Loucy (cell line): Measurements from ENCODE around the gene VSIG2.
A peak's percentile ranks its signal among the peaks of the same experiment; 100 is the strongest.

Experiments used
- H2AFZ ChIP-seq: fragments of 200-600 bp; sonication (generic); 2 replicates; pipeline ENCODE4 v1.6.0; 2016; ENCODE audit warnings: antibody characterized with exemption, mild to moderate bottlenecking, low read length, moderate library complexity
- H3F3A ChIP-seq: fragments of 200-600 bp; 2 replicates; pipeline ENCODE4 v1.6.0; 2016; ENCODE audit warnings: antibody characterized with exemption, low read depth, mild to moderate bottlenecking
- H3K27me3 ChIP-seq: fragments of 200-600 bp; sonication (generic); 2 replicates; pipeline ENCODE4 v1.6.1; 2014; ENCODE audit warnings: low read length, mild to moderate bottlenecking; ENCODE audit not compliant: insufficient read depth, poor library complexity, severe bottlenecking
- H3K36me3 ChIP-seq: fragments of 200-600 bp; sonication (generic); 2 replicates; pipeline ENCODE4 v1.6.1; 2016; ENCODE audit warnings: low read length; ENCODE audit not compliant: insufficient read depth
- H3K4me1 ChIP-seq: fragments of 200-600 bp; sonication (generic); 2 replicates; pipeline ENCODE4 v1.5.1; 2014; ENCODE audit warnings: low read length, mild to moderate bottlenecking; ENCODE audit not compliant: insufficient read depth, poor library complexity, severe bottlenecking
- H3K4me2 ChIP-seq: fragments of 200-600 bp; sonication (generic); 2 replicates; pipeline ENCODE4 v1.6.0; 2014; ENCODE audit warnings: antibody characterized with exemption, low read length, low read depth, mild to moderate bottlenecking; ENCODE audit not compliant: poor library complexity, severe bottlenecking
- H3K4me3 ChIP-seq: fragments of 200-600 bp; sonication (generic); 2 replicates; pipeline ENCODE4 v1.5.1; 2014; ENCODE audit warnings: low read length, mild to moderate bottlenecking, mixed read lengths; ENCODE audit not compliant: poor library complexity, severe bottlenecking
- H3K79me2 ChIP-seq: fragments of 200-600 bp; sonication (generic); 2 replicates; pipeline ENCODE4 v1.6.1; 2014; ENCODE audit warnings: low read length; ENCODE audit not compliant: insufficient read depth
- H3K9ac ChIP-seq: fragments of 200-600 bp; sonication (generic); 2 replicates; pipeline ENCODE4 v1.6.0; 2014; ENCODE audit warnings: mild to moderate bottlenecking, low read depth, low read length, moderate library complexity; ENCODE audit not compliant: poor library complexity, severe bottlenecking
- H3K9me2 ChIP-seq: fragments of 200-600 bp; sonication (generic); replicated peaks from 2 replicates; pipeline ENCODE4 v1.6.1; 2016; ENCODE audit warnings: low read depth, low read length, mixed read lengths
- H3K9me3 ChIP-seq: fragments of 200-600 bp; sonication (generic); 2 replicates; pipeline ENCODE4 v1.6.1; 2014; ENCODE audit warnings: mild to moderate bottlenecking, antibody characterized with exemption, low read length, low read depth; ENCODE audit not compliant: insufficient read depth
- H4K20me1 ChIP-seq: fragments of 200-600 bp; sonication (generic); 2 replicates; pipeline ENCODE4 v1.6.0; 2014; ENCODE audit warnings: antibody characterized with exemption, low read length, mild to moderate bottlenecking; ENCODE audit not compliant: insufficient read depth, poor library complexity, severe bottlenecking
- CTCF ChIP-seq: fragments of 200-600 bp; sonication (generic); conservative IDR thresholded peaks from 2 replicates; pipeline ENCODE4 v1.5.1; 2014; ENCODE audit warnings: mild to moderate bottlenecking, antibody characterized with exemption, low read length
- EZH2phosphoT487 ChIP-seq: fragments of 200-600 bp; IDR thresholded peaks from 2 replicates; pipeline ENCODE4 v1.6.1; 2018; ENCODE audit warnings: antibody characterized with exemption, mild to moderate bottlenecking, moderate library complexity, borderline replicate concordance

VSIG2 gene

GRCh38 chr11:124738713-124739478, 13.2 kb downstream of the VSIG2 start:
- TF ChIP-seq EZH2phosphoT487 (no peak), CTCF (no peak)
- Histone ChIP-seq H3K9me3 (no peaks in the 10 kb centered on the region), H3K4me2 (peak overlapping the region; percentile 62), H3K9me2 (no peaks in the 10 kb centered on the region), H4K20me1 (peaks cover 3% of the 10 kb centered on the region), H3F3A (no peaks in the 10 kb centered on the region), H2AFZ (peak overlapping the region; percentile 78; the same call in 1 of the 2 replicates), H3K79me2 (no peaks in the 10 kb centered on the region), H3K36me3 (no peaks in the 10 kb centered on the region), H3K27me3 (no peaks in the 10 kb centered on the region), H3K4me3 (peak overlapping the region; percentile 74), H3K9ac (no peak overlapping the region), H3K4me1 (peaks cover 26% of the 10 kb centered on the region)

GRCh38 chr11:124737638-124738305, 14.3 kb downstream of the VSIG2 start:
- Histone ChIP-seq H3K79me2 (no peaks in the 10 kb centered on the region), H3K4me1 (peaks cover 28% of the 10 kb centered on the region), H3K9ac (no peak overlapping the region), H4K20me1 (peaks cover 3% of the 10 kb centered on the region), H3K36me3 (no peaks in the 10 kb centered on the region), H3K4me3 (no peak overlapping the region), H3K9me3 (no peaks in the 10 kb centered on the region), H3K9me2 (no peaks in the 10 kb centered on the region), H3K27me3 (no peaks in the 10 kb centered on the region), H2AFZ (no peak overlapping the region), H3F3A (no peaks in the 10 kb centered on the region), H3K4me2 (no peak overlapping the region)
- no peak for TF ChIP-seq EZH2phosphoT487
- no peak for TF ChIP-seq CTCF

- no peaks in the 10 kb centered on the region for H3K79me2 ChIP-seq
- no peaks in the 10 kb centered on the region for H3F3A ChIP-seq
- H2AFZ ChIP-seq, result no peak overlapping the region
- H3K4me2 ChIP-seq, result no peak overlapping the region
- no peaks in the 10 kb centered on the region for H3K9me2 ChIP-seq
- no peak overlapping the region for H3K9ac ChIP-seq
- H3K9me3 ChIP-seq, result no peaks in the 10 kb centered on the region
- peaks cover 37% of the 10 kb centered on the region for H3K4me1 ChIP-seq
- H3K27me3 ChIP-seq, result no peaks in the 10 kb centered on the region
- H4K20me1 ChIP-seq, result peaks cover 3% of the 10 kb centered on the region
- H3K4me3 ChIP-seq, result no peak overlapping the region
- TF ChIP-seq EZH2phosphoT487 (no peak), CTCF (no peak)
- H3K36me3 ChIP-seq, result no peaks in the 10 kb centered on the region
Measured at GRCh38 chr11:124736736-124737135, 15.3 kb downstream of the VSIG2 start.
